Astrocyte (in vitro differentiated cells and primary cell): ENCODE results near the gene ETHE1. TPM values are rescaled to one million over a fixed set of nuclear protein-coding genes. Genes with fewer than 3 reads are reported as not detected.
A peak's percentile ranks its signal among the peaks of the same experiment; 100 is the strongest.

Experiments
- DNase-seq: peaks from one replicate; pipeline ENCODE4 v3.0.0-alpha.2; 2010; ENCODE audit warnings: low read depth
- FAIRE-seq: peaks from 2 replicates; lab custom pipeline; 2011; peaks lifted over from hg19 to GRCh38; lab: Jason Lieb, UNC
- H2AFZ ChIP-seq: 2 replicates; pipeline ENCODE4 v1.6.0; 2012; ENCODE audit warnings: low read depth, low read length, inconsistent platforms
- H3K27ac ChIP-seq: 2 replicates; pipeline ENCODE4 v1.5.1; 2011; ENCODE audit warnings: low read depth, low read length, inconsistent platforms
- H3K27me3 ChIP-seq: 2 replicates; pipeline ENCODE4 v1.6.0; 2011; ENCODE audit warnings: low read length, inconsistent platforms; ENCODE audit not compliant: insufficient read depth
- H3K36me3 ChIP-seq: 2 replicates; pipeline ENCODE4 v1.5.1; 2011; ENCODE audit warnings: low read length, inconsistent platforms; ENCODE audit not compliant: insufficient read depth
- H3K4me1 ChIP-seq: 2 replicates; pipeline ENCODE4 v1.5.1; 2011; ENCODE audit warnings: low read length, inconsistent platforms; ENCODE audit not compliant: insufficient read depth
- H3K4me2 ChIP-seq: 2 replicates; pipeline ENCODE4 v1.6.0; 2012; ENCODE audit warnings: low read length, inconsistent platforms
- H3K4me3 ChIP-seq: 2 replicates; pipeline ENCODE4 v1.5.1; 2011; ENCODE audit warnings: low read depth, mild to moderate bottlenecking, low read length, inconsistent platforms; ENCODE audit not compliant: insufficient read depth
- H3K79me2 ChIP-seq: 2 replicates; pipeline ENCODE4 v1.6.0; 2012; ENCODE audit warnings: mild to moderate bottlenecking, low read length, inconsistent platforms; ENCODE audit not compliant: insufficient read depth
- H3K9ac ChIP-seq: 2 replicates; pipeline ENCODE4 v1.6.0; 2012; ENCODE audit warnings: mild to moderate bottlenecking, low read length, inconsistent platforms
- H3K9me3 ChIP-seq: 2 replicates; pipeline ENCODE4 v1.5.1; 2012; ENCODE audit warnings: low read depth, mild to moderate bottlenecking, low read length, inconsistent platforms; ENCODE audit not compliant: insufficient read depth
- H4K20me1 ChIP-seq: 2 replicates; pipeline ENCODE4 v1.6.0; 2012; ENCODE audit warnings: low read length, inconsistent platforms; ENCODE audit not compliant: insufficient read depth
- H3K27ac Mint-ChIP-seq: one replicate; pipeline ENCODE4 v1.8.0; 2021; ENCODE audit warnings: mild to moderate bottlenecking, mixed read lengths; ENCODE audit not compliant: unreplicated experiment
- H3K27me3 Mint-ChIP-seq: one replicate; pipeline ENCODE4 v1.8.0; 2021; ENCODE audit warnings: low read depth, mixed read lengths; ENCODE audit not compliant: unreplicated experiment
- H3K36me3 Mint-ChIP-seq: one replicate; pipeline ENCODE4 v1.8.0; 2021; ENCODE audit warnings: low read depth, mixed read lengths; ENCODE audit not compliant: unreplicated experiment
- H3K4me1 Mint-ChIP-seq: one replicate; pipeline ENCODE4 v1.8.0; 2021; ENCODE audit warnings: low read depth, mixed read lengths; ENCODE audit not compliant: unreplicated experiment
- H3K4me3 Mint-ChIP-seq: one replicate; pipeline ENCODE4 v1.8.0; 2021; ENCODE audit warnings: mild to moderate bottlenecking, moderate library complexity, mixed read lengths; ENCODE audit not compliant: unreplicated experiment
- H3K9me3 Mint-ChIP-seq: one replicate; pipeline ENCODE4 v1.8.0; 2021; ENCODE audit warnings: mild to moderate bottlenecking, mixed read lengths; ENCODE audit not compliant: unreplicated experiment
- EZH2 ChIP-seq: IDR thresholded peaks from 2 replicates; pipeline ENCODE4 v1.6.1; 2012; ENCODE audit warnings: mild to moderate bottlenecking, low read length, inconsistent platforms; ENCODE audit not compliant: insufficient read depth
- total RNA-seq: library from RNA; stranded (reverse); gene quantifications from 2 replicates; pipeline ENCODE4 v1.2.1, GENCODE V29; 2021
- TF ChIP-seq, protein P1 (sequence below): IDR thresholded peaks from 2 replicates; pipeline ENCODE4 v1.5.1; 2011; ENCODE audit warnings: low read depth, mild to moderate bottlenecking, inconsistent platforms, low read length, moderate library complexity; ENCODE audit not compliant: insufficient read depth

ETHE1 gene
- total RNA-seq, 1 donor from 2014 or later = 50.7 TPM

DNA sequence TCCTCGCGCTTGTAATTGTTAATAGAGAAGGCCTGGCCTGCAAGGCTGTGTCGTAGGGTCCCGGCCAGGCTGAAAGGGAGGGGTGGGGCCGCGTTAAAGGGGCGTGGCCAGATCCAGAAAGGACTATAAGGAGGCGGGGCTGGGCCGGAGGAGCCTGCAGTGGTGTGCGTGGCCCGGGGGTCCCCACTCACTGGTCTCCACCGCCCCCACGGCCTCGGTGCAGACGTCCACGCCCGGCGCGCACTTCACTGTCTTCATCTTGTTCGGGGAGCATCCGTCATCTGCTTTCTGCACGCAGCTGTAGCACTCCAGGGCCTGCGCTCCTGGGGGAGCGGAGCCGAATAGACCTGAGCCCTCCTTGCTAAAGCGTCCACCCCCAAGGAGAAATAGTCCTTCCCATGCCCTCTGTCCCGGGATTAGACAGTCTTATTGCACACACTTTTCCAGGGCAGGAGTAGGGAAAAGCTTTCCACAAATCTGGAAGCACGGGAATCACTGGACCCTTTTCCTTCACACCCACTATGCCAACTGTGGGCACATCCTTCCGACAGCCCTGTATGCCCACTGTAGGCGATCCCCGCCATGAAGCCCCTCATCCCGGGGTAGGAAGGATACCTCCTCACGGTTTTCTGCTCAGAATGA is 62.7 kb downstream of the ETHE1 start:
- Mint-ChIP-seq H3K9me3 (no peaks in the 10 kb centered on the region), H3K4me1 (no peaks in the 10 kb centered on the region), H3K27ac (no peak overlapping the region), H3K36me3 (peaks cover 2% of the 10 kb centered on the region), H3K4me3 (peak overlapping the region; percentile 93), H3K27me3 (peaks cover 36% of the 10 kb centered on the region)
- Histone ChIP-seq H3K4me2 (peak overlapping the region; percentile 86), H2AFZ (peak overlapping the region; percentile 98), H3K27me3 (peaks cover 7% of the 10 kb centered on the region), H4K20me1 (no peaks in the 10 kb centered on the region), H3K4me1 (peaks cover 19% of the 10 kb centered on the region), H3K9me3 (peaks cover 6% of the 10 kb centered on the region), H3K27ac (no peak overlapping the region), H3K4me3 (peak overlapping the region; percentile 62), H3K36me3 (no peaks in the 10 kb centered on the region), H3K79me2 (no peaks in the 10 kb centered on the region), H3K9ac (peak overlapping the region; percentile 32)
- no peak for TF ChIP-seq EZH2
- TF ChIP-seq, protein P1, sequence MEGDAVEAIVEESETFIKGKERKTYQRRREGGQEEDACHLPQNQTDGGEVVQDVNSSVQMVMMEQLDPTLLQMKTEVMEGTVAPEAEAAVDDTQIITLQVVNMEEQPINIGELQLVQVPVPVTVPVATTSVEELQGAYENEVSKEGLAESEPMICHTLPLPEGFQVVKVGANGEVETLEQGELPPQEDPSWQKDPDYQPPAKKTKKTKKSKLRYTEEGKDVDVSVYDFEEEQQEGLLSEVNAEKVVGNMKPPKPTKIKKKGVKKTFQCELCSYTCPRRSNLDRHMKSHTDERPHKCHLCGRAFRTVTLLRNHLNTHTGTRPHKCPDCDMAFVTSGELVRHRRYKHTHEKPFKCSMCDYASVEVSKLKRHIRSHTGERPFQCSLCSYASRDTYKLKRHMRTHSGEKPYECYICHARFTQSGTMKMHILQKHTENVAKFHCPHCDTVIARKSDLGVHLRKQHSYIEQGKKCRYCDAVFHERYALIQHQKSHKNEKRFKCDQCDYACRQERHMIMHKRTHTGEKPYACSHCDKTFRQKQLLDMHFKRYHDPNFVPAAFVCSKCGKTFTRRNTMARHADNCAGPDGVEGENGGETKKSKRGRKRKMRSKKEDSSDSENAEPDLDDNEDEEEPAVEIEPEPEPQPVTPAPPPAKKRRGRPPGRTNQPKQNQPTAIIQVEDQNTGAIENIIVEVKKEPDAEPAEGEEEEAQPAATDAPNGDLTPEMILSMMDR = no peak
- DNase-seq (no peak), FAIRE-seq (no peak)

DNA sequence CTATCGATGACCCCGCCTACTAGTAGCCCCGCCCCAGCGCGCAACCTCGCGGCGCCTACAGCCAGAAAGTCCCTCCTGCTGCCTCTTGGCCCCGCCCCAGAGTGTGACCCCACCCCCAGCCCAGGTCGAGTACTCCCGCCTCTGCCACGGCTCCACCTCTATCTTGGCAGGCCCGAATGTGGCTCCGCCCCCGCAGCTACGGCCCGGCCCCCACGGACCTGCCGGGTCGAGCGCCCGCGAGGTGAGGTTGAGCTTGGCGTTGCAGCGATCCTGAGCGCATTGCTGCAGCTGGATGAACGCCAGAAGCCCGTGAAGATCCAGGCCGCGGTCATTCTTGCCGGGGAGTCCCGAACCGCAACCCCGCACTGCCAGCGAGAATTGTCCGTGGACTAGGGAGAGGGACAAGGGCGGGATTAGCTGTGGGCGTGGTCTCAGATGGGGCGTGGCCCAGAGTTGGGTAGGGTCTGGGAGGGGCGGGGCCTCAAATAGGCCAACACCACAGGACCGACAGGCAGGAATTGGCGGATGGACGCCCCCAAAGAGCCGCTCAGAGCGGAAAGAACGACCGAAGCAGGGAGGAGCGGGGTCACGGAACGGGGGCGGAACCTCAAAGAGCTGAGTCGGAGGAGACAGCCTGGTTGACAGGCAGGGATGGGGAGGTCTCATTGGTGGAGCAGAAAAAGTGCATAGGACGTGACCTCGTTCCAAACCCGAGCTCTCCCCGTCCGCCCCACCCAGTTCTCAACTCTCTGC is 63.4 kb downstream of the ETHE1 start:
- no peaks in the 10 kb centered on the region for H4K20me1 ChIP-seq
- H3K4me3 ChIP-seq = peak overlapping the region; percentile 62
- H3K9ac ChIP-seq = peak overlapping the region; percentile 32
- H3K36me3 Mint-ChIP-seq = peaks cover 2% of the 10 kb centered on the region
- H3K27ac ChIP-seq = no peak overlapping the region
- peak overlapping the region; percentile 78 for H3K27ac Mint-ChIP-seq
- H3K4me2 ChIP-seq = peak overlapping the region; percentile 86
- H2AFZ ChIP-seq = peak overlapping the region; percentile 98
- peaks cover 6% of the 10 kb centered on the region for H3K9me3 ChIP-seq
- peaks cover 36% of the 10 kb centered on the region for H3K27me3 Mint-ChIP-seq
- no peaks in the 10 kb centered on the region for H3K36me3 ChIP-seq
- H3K4me3 Mint-ChIP-seq = peak overlapping the region; percentile 93
- H3K4me1 Mint-ChIP-seq = no peaks in the 10 kb centered on the region
- peaks cover 18% of the 10 kb centered on the region for H3K4me1 ChIP-seq
- FAIRE-seq (no peak), DNase-seq (peak; percentile 62)
- TF ChIP-seq EZH2 = no peak
- TF ChIP-seq, protein P1 = no peak
- H3K79me2 ChIP-seq = no peaks in the 10 kb centered on the region
- H3K27me3 ChIP-seq = peaks cover 7% of the 10 kb centered on the region
- no peaks in the 10 kb centered on the region for H3K9me3 Mint-ChIP-seq
